HepG2 (cell line): ENCODE results near the gene COL25A1. TPM values are rescaled to one million over a fixed set of nuclear protein-coding genes. Genes with fewer than 3 reads are reported as not detected.

ENCODE experiments used
- ATAC-seq: fragments of 200-7000 bp; cut with Tn5 transposase; 3 replicates; pipeline ENCODE4 v1.9.1; 2020; ENCODE audit warnings: mild to moderate bottlenecking, moderate library complexity
- BruUV-seq: library from RNA; stranded (reverse); fragments of 400-500 nt; replicated peaks from 2 replicates; lab custom pipeline; 2021; lab: Mats Ljungman, UMichigan
- CTCF ChIA-PET: fragments of 300-600 bp; formaldehyde crosslinking; extraction: SDS; loops from one replicate; lab custom pipeline; 2021; ENCODE audit warnings: low total read pairs, inconsistent platforms, low intra/inter-chr PET ratio; lab: Yijun Ruan, JAX
- POLR2A ChIA-PET: fragments of 350-600 bp; sonication (Branson Sonifier 250); formaldehyde crosslinking; loops from one replicate; lab custom pipeline; 2020; ENCODE audit warnings: antibody characterized with exemption, inconsistent platforms; lab: Yijun Ruan, JAX
- DNase-seq: peaks from one replicate; pipeline ENCODE4 v3.0.0-alpha.2; 2015; ENCODE audit warnings: low spot score
- FAIRE-seq: peaks from 3 replicates; lab custom pipeline; 2011; peaks lifted over from hg19 to GRCh38; lab: Jason Lieb, UNC
- H2AFZ ChIP-seq: one replicate; pipeline ENCODE4 v1.6.1; 2011; ENCODE audit warnings: low read length, inconsistent platforms
- H3K27ac ChIP-seq: fragments of 300-600 bp; 3 replicates; pipeline ENCODE4 v1.8.0; 2011; ENCODE audit warnings: mixed run types, mild to moderate bottlenecking, mixed read lengths, low read length, inconsistent platforms; ENCODE audit not compliant: insufficient read depth; ENCODE audit errors: extremely low read length
- H3K27me3 ChIP-seq, 2 experiments: fragments of 200-600 bp in 1 of 2; 2 replicates in 1 of 2; 3 replicates in 1 of 2; pipeline versions ENCODE4 v1.6.0 to v1.8.0; 2011; ENCODE audit warnings: low read length in 2 of 2, mild to moderate bottlenecking in 2 of 2, moderate library complexity in 2 of 2, inconsistent platforms in 1 of 2; ENCODE audit not compliant: insufficient read depth in 2 of 2, control insufficient read depth in 1 of 2
- H3K36me3 ChIP-seq, 2 experiments: fragments of 200-600 bp in 1 of 2; replicated peaks in 1 of 2; 2 replicates in 1 of 2; 3 replicates in 1 of 2; pipeline versions ENCODE4 v1.5.1 to v1.8.0; 2011; ENCODE audit warnings: low read length in 2 of 2, inconsistent platforms in 1 of 2; ENCODE audit not compliant: insufficient read depth in 2 of 2, control insufficient read depth in 1 of 2
- H3K4me1 ChIP-seq: 2 replicates; pipeline ENCODE4 v1.5.1; 2012; ENCODE audit warnings: low read length, inconsistent platforms; ENCODE audit not compliant: insufficient read depth
- H3K4me2 ChIP-seq: 2 replicates; pipeline ENCODE4 v1.6.0; 2011; ENCODE audit warnings: low read depth, low read length, inconsistent platforms
- H3K4me3 ChIP-seq, 3 experiments: fragments of 200-600 bp in 1 of 3; sonication (generic), shearing (Covaris generic) in 1 of 3; replicated peaks in 1 of 3; 2 replicates each; pipeline ENCODE4 v1.5.1; 2011 to 2016; ENCODE audit warnings: low read length in 3 of 3, inconsistent platforms in 2 of 3, low read depth in 2 of 3, mild to moderate bottlenecking in 2 of 3, control low read depth in 1 of 3, mixed read lengths in 1 of 3; ENCODE audit not compliant: insufficient read depth in 1 of 3
- H3K79me2 ChIP-seq: one replicate; pipeline ENCODE4 v1.6.1; 2011; ENCODE audit warnings: low read length, inconsistent platforms; ENCODE audit not compliant: insufficient read depth
- H3K9ac ChIP-seq: 2 replicates; pipeline ENCODE4 v1.6.0; 2011; ENCODE audit warnings: mild to moderate bottlenecking, low read depth, low read length, inconsistent platforms; ENCODE audit not compliant: insufficient read depth
- H3K9me3 ChIP-seq: 2 replicates; pipeline ENCODE4 v1.5.1; 2012; ENCODE audit warnings: mild to moderate bottlenecking, low read length
- H4K20me1 ChIP-seq: 2 replicates; pipeline ENCODE4 v1.6.0; 2011; ENCODE audit warnings: inconsistent platforms, mild to moderate bottlenecking, low read length, moderate library complexity; ENCODE audit not compliant: insufficient read depth
- HMG20A ChIP-seq: IDR thresholded peaks from 2 replicates; pipeline ENCODE4 v1.6.1; 2016; ENCODE audit warnings: borderline replicate concordance
- JARID2 ChIP-seq: sonication (generic); formaldehyde crosslinking; IDR thresholded peaks from 2 replicates; pipeline ENCODE4 v1.8.1; 2023; ENCODE audit warnings: missing genetic modification reagents, inconsistent platforms; ENCODE audit not compliant: insufficient replicate concordance
- MBNL3 ChIP-seq: fragments of 250-450 bp; sonication (Bioruptor Pico); conservative IDR thresholded peaks from 2 replicates; pipeline ENCODE4 v1.8.0; 2022; ENCODE audit warnings: mild to moderate bottlenecking, inconsistent platforms
- PPARG ChIP-seq: conservative IDR thresholded peaks from 2 replicates; pipeline ENCODE4 v1.6.1; 2016; ENCODE audit warnings: missing biosample characterization, missing genetic modification reagents
- SAP130 ChIP-seq: IDR thresholded peaks from 2 replicates; pipeline ENCODE4 v1.6.1; 2016; ENCODE audit warnings: low read depth
- TARDBP ChIP-seq: sonication (generic); formaldehyde crosslinking; IDR thresholded peaks from 2 replicates; pipeline ENCODE4 v1.8.0; 2022; ENCODE audit warnings: mild to moderate bottlenecking, missing genetic modification reagents
- ZC3H13 ChIP-seq: sonication (generic); formaldehyde crosslinking; IDR thresholded peaks from 2 replicates; pipeline ENCODE4 v1.8.1; 2023; ENCODE audit warnings: mild to moderate bottlenecking, missing genetic modification reagents, moderate library complexity
- ZNF225 ChIP-seq: sonication (generic); formaldehyde crosslinking; IDR thresholded peaks from 2 replicates; pipeline ENCODE4 v1.4.0; 2020; ENCODE audit warnings: mild to moderate bottlenecking, missing genetic modification reagents
- ZNF30 ChIP-seq: sonication (generic); formaldehyde crosslinking; IDR thresholded peaks from 2 replicates; pipeline ENCODE4 v1.5.0; 2020; ENCODE audit warnings: mild to moderate bottlenecking, missing genetic modification reagents
- ZNF468 ChIP-seq: sonication (generic); formaldehyde crosslinking; IDR thresholded peaks from 2 replicates; pipeline ENCODE4 v1.8.0; 2022; ENCODE audit warnings: mild to moderate bottlenecking, moderate library complexity, missing genetic modification reagents
- ZNF550 ChIP-seq: sonication (generic); formaldehyde crosslinking; IDR thresholded peaks from 2 replicates; pipeline ENCODE4 v1.4.0; 2020; ENCODE audit warnings: mild to moderate bottlenecking, missing genetic modification reagents, borderline replicate concordance
- ZSCAN31 ChIP-seq: sonication (generic); formaldehyde crosslinking; IDR thresholded peaks from 2 replicates; pipeline ENCODE4 v1.5.0; 2020; ENCODE audit warnings: low read depth, mild to moderate bottlenecking, missing genetic modification reagents
- WGBS: methylation state at CpG from one replicate; pipeline ENCODE4 v1.1.6; 2017; ENCODE audit warnings: low lambda C conversion rate; 5-methylcytosine and 5-hydroxymethylcytosine counted together
- in situ Hi-C: cut with HindIII; loops from 2 replicates; pipeline ENCODE4 v1.10.0; 2017; ENCODE audit warnings: low pct_unique_long_range_greater_than_20kb; ENCODE audit not compliant: extremely low pct_ligation_motif_present
- intact Hi-C: fragments of 100-400 bp; cut with micrococcal nuclease; formaldehyde crosslinking; loops from one replicate; pipeline ENCODE4 v1.10.0; 2022; ENCODE audit not compliant: unreplicated experiment
- polyA plus RNA-seq, 8 experiments: library from polyadenylated mRNA; depleted of rRNA in 3 of 8; stranded (reverse) in 7 of 8; unstranded in 1 of 8; fragments of >200 nt; fragmentation: Illumina TruSeq in 4 of 8; extraction: Trizol in 4 of 8; gene quantifications; 2 replicates each; pipeline versions ENCODE4 v1.2.1 to v1.2.3, GENCODE V29; 2011 to 2016; ENCODE audit warnings: low read depth in 4 of 8, missing spikeins in 1 of 8, mixed read lengths in 1 of 8; ENCODE audit not compliant: insufficient read depth in 1 of 8
- total RNA-seq, 5 experiments: library from RNA; depleted of rRNA; stranded (reverse); fragments of >200 nt; fragmentation: Illumina TruSeq; extraction: Trizol; gene quantifications; 2 replicates each; pipeline ENCODE4 v1.2.3, GENCODE V29; 2016; ENCODE audit warnings: low read depth in 1 of 5
- TF ChIP-seq, protein P1 (sequence below): sonication (generic); formaldehyde crosslinking; IDR thresholded peaks from 2 replicates; pipeline ENCODE4 v1.8.1; 2023; ENCODE audit warnings: mild to moderate bottlenecking, missing genetic modification reagents, borderline replicate concordance
- TF ChIP-seq, protein P2 (sequence below): IDR thresholded peaks from 2 replicates; pipeline ENCODE4 v1.6.1; 2016; ENCODE audit warnings: low read depth, borderline replicate concordance
- TF ChIP-seq, protein P3 (sequence below): sonication (generic); formaldehyde crosslinking; IDR thresholded peaks from 2 replicates; pipeline ENCODE4 v1.4.0; 2020; ENCODE audit warnings: missing genetic modification reagents

Gene COL25A1
- total and polyA plus RNA-seq, 2 of the 13 experiments (the other 11 are each of a cell fraction or from before 2014, with no cell fraction given): not detected

DNA sequence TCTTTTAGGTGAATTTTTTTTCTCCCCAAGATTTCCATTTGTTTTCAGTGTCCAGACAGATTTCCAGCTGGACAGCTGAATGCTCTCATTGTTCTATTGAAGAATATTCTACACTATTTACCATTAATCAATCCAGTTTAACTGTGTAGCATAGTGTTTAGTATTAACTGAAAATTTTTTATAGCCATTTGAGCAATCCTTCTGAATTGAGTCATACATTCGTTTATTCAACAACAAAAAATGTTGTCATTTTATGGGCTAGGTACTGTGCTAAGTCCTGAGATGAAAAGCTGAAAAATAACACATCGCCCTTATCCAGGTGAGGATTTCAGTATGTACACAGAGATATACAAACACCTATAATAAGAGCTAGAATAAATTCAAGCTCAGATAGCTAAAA is 223.3 kb downstream of the COL25A1 start:
- Histone ChIP-seq H3K9me3 (no peaks in the 10 kb centered on the region), H4K20me1 (no peaks in the 10 kb centered on the region), H3K27ac (no peak overlapping the region), H3K36me3 (no peaks in the 10 kb centered on the region), H3K4me2 (no peak overlapping the region), H3K9ac (no peak overlapping the region), H3K27me3 (no peaks in the 10 kb centered on the region), H3K4me3 (no peak overlapping the region), H2AFZ (no peak overlapping the region), H3K79me2 (no peaks in the 10 kb centered on the region), H3K4me1 (no peaks in the 10 kb centered on the region)
- BruUV-seq: no TSS peak
- WGBS: 31% methylated on average over 2 of the region's 2 CpGs
- TF ChIP-seq ZNF225 (CRISPR knock-in tag) (no peak), TARDBP (CRISPR knock-in tag) (no peak), ZNF468 (CRISPR knock-in tag) (no peak), ZC3H13 (CRISPR knock-in tag) (no peak), JARID2 (no peak)
- TF ChIP-seq, protein P1, sequence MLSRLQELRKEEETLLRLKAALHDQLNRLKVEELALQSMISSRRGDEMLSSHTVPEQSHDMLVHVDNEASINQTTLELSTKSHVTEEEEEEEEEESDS (CRISPR knock-in tag): no peak
- FAIRE-seq (no peak), DNase-seq (no peak), ATAC-seq (no peak)
- CTCF ChIA-PET: no interaction called here
- intact Hi-C loops (no loop called here), in situ Hi-C loops (no loop called here)
- POLR2A ChIA-PET: no interaction called here

DNA sequence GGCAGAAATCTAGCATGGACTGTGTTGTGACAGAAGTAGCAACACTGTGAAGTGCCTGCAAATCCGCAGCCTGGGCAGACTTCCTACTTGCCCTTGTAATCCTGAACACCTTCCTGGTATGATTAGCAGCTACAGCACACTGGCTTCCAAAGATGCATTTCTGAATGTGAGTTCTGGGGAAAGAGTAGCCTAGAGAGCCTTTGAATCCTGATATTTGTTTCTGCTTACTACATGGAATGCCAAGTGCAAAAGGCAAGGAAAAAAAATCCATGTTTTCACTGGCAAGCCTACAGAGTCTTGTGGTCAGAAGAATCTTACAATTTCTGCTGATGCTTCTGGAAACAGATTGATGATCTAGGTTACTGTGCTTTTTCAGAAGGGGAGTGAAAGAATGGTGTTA is 223.7 kb downstream of the COL25A1 start:
- no peaks in the 10 kb centered on the region for H3K4me1 ChIP-seq
- intact Hi-C loops (no loop called here), in situ Hi-C loops (no loop called here)
- ATAC-seq (no peak), DNase-seq (no peak), FAIRE-seq (no peak)
- H3K9ac ChIP-seq: no peak overlapping the region
- H3K4me2 ChIP-seq: no peak overlapping the region
- TF ChIP-seq, protein P2, sequence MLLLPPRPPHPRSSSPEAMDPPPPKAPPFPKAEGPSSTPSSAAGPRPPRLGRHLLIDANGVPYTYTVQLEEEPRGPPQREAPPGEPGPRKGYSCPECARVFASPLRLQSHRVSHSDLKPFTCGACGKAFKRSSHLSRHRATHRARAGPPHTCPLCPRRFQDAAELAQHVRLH (CRISPR knock-in tag): no peak
- TF ChIP-seq HMG20A (CRISPR knock-in tag) (no peak), MBNL3 (CRISPR knock-in tag) (no peak), SAP130 (CRISPR knock-in tag) (no peak), ZSCAN31 (CRISPR knock-in tag) (no peak), PPARG (CRISPR knock-in tag) (no peak), ZNF30 (CRISPR knock-in tag) (no peak), ZNF550 (no peak)
- TF ChIP-seq, protein P3, sequence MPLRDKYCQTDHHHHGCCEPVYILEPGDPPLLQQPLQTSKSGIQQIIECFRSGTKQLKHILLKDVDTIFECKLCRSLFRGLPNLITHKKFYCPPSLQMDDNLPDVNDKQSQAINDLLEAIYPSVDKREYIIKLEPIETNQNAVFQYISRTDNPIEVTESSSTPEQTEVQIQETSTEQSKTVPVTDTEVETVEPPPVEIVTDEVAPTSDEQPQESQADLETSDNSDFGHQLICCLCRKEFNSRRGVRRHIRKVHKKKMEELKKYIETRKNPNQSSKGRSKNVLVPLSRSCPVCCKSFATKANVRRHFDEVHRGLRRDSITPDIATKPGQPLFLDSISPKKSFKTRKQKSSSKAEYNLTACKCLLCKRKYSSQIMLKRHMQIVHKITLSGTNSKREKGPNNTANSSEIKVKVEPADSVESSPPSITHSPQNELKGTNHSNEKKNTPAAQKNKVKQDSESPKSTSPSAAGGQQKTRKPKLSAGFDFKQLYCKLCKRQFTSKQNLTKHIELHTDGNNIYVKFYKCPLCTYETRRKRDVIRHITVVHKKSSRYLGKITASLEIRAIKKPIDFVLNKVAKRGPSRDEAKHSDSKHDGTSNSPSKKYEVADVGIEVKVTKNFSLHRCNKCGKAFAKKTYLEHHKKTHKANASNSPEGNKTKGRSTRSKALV (CRISPR knock-in tag): no peak
- no TSS peak for BruUV-seq
- no peaks in the 10 kb centered on the region for H3K27me3 ChIP-seq
- no CpG with 5 or more reads among the region's 1 CpG for WGBS
- no peaks in the 10 kb centered on the region for H3K36me3 ChIP-seq
- no peaks in the 10 kb centered on the region for H4K20me1 ChIP-seq
- H3K79me2 ChIP-seq: no peaks in the 10 kb centered on the region
- no peak overlapping the region for H3K4me3 ChIP-seq
- CTCF ChIA-PET: no interaction called here
- no peaks in the 10 kb centered on the region for H3K9me3 ChIP-seq
- POLR2A ChIA-PET: no interaction called here
- no peak overlapping the region for H2AFZ ChIP-seq
- no peak overlapping the region for H3K27ac ChIP-seq
